Natural killer cell treated with Interleukin-12 subunit alpha and Interleukin-12 subunit beta and Interleukin-15 and Interleukin-18, amount 100 ng/mL, for 72 hours (primary cell): ENCODE data around the gene EPG5. TPM values are rescaled to one million over a fixed set of nuclear protein-coding genes. Genes with fewer than 3 reads are reported as not detected.
"Not testable (repeated sequence)": the region's sequence is repeated elsewhere in the genome, so short reads cannot be mapped to it uniquely, and the experiment has no call there.

ENCODE experiments used
- ATAC-seq, 2 donors: fragments of 150-1000 bp; cut with Tn5 transposase in 1 of 2; sonication (Bioruptor Pico), chemical (Tn5 transposase) in 1 of 2; 2 replicates each; pipeline ENCODE4 v1.10.0; 2021
- DNase-seq: peaks from one replicate; pipeline ENCODE4 v3.0.0; 2022; ENCODE audit warnings: low spot score
- H3K27ac Mint-ChIP-seq, 2 donors: 1 replicate in 1 of 2; 2 replicates in 1 of 2; pipeline ENCODE4 v1.8.0; 2022; ENCODE audit warnings: mixed read lengths in 2 of 2, mild to moderate bottlenecking in 1 of 2, moderate library complexity in 1 of 2
- H3K27me3 Mint-ChIP-seq, 2 donors: 1 replicate in 1 of 2; 2 replicates in 1 of 2; pipeline ENCODE4 v1.8.0; 2022; ENCODE audit warnings: mixed read lengths in 2 of 2
- H3K36me3 Mint-ChIP-seq: one replicate; pipeline ENCODE4 v1.8.0; 2022; ENCODE audit warnings: mixed read lengths
- H3K4me1 Mint-ChIP-seq, 2 donors: 1 replicate in 1 of 2; 2 replicates in 1 of 2; pipeline ENCODE4 v1.8.0; 2022; ENCODE audit warnings: low read depth in 2 of 2, mixed read lengths in 2 of 2, mild to moderate bottlenecking in 1 of 2
- H3K4me3 Mint-ChIP-seq: one replicate; pipeline ENCODE4 v1.8.0; 2022; ENCODE audit warnings: mixed read lengths
- H3K9me3 Mint-ChIP-seq: 2 replicates; pipeline ENCODE4 v1.8.0; 2022; ENCODE audit warnings: mixed read lengths
- total RNA-seq, 2 donors: library from RNA; stranded (reverse); gene quantifications; one replicate each; pipeline ENCODE4 v1.2.3, GENCODE V29; 2022

EPG5 gene
- total RNA-seq, 2 donors from 2014 or later, result 38.8 to 48.9 TPM

DNA sequence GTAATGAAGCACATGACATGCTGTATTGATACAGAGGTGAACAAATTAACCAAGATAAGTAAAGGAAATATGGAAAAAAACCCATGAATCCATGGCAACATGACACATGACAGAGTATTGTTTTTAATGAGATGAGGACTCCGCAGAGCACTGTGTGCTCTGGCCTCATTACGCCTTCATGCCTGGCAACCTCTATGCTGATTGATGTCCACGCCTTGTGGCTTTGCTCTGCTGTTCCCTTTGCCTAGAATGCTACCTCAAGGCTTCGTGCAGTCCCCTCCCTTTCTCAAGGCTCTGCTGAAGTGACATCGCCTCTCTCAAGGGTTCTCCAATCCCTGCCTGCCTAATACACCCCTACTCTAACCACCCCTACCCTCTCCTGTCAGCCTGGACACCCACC lies 133.3 kb downstream of the EPG5 start:
- H3K27me3 Mint-ChIP-seq, result peaks cover 19 to 30% of the 10 kb centered on the region in 2 donors
- no peak for ATAC-seq
- no peak overlapping the region for H3K27ac Mint-ChIP-seq
- no peak for DNase-seq
- no peaks in the 10 kb centered on the region for H3K9me3 Mint-ChIP-seq
- H3K4me1 Mint-ChIP-seq, result peaks cover 13 to 16% of the 10 kb centered on the region in 2 donors
- H3K36me3 Mint-ChIP-seq, result no peaks in the 10 kb centered on the region
- H3K4me3 Mint-ChIP-seq, result no peak overlapping the region

DNA sequence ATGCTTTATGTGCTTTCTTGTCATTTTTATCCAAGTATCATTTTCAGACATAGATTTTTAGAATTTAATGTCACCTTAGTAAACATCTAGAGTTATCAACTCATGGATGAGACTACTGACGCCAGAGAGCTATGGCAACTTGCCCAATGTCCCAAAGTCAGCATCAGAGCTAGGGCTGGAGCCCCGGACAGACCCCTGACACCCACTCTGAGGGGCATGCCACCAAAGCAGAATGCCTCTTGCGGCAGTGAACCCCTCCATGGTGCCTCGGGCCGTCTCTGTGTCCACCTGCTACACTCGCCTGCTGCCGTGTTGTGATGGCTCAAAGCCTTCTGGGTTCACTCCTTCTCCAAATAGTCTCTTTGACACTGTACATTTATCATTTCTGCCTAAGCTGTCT lies 136.2 kb downstream of the EPG5 start:
- H3K36me3 Mint-ChIP-seq, result no peaks in the 10 kb centered on the region
- no peak for ATAC-seq
- H3K9me3 Mint-ChIP-seq, result no peaks in the 10 kb centered on the region
- H3K27me3 Mint-ChIP-seq, result peaks cover 13 to 19% of the 10 kb centered on the region in 2 donors
- no peak for DNase-seq
- H3K27ac Mint-ChIP-seq, result no peak overlapping the region
- H3K4me3 Mint-ChIP-seq, result no peak overlapping the region
- peaks cover 6 to 19% of the 10 kb centered on the region in 2 donors for H3K4me1 Mint-ChIP-seq

DNA sequence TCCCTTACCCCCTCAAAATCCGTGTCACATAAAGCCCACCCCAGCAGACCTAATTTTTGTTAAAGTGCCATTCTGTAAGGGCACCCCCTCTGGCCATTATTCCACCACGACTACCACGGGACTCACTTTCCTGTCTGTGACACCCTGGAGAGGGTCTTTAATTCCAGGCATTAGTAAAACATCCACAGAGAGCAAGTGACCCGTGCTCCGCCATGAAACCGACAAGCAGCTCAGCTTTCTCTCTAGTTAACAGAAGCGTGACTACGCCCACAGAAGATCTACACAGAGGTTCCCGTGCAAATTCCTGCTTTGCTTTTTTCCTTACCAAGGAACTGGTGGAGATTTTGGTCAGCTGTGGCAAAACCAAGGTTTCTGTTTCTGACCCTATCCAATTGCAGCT lies 137.3 kb downstream of the EPG5 start:
- H3K4me1 Mint-ChIP-seq, result peaks cover 6 to 18% of the 10 kb centered on the region in 2 donors
- no peak overlapping the region for H3K27ac Mint-ChIP-seq
- no peaks in the 10 kb centered on the region for H3K9me3 Mint-ChIP-seq
- H3K4me3 Mint-ChIP-seq, result no peak overlapping the region
- DNase-seq (no peak), ATAC-seq (no peak)
- no peaks in the 10 kb centered on the region for H3K36me3 Mint-ChIP-seq
- peaks cover 3 to 9% of the 10 kb centered on the region in 2 donors for H3K27me3 Mint-ChIP-seq

DNA sequence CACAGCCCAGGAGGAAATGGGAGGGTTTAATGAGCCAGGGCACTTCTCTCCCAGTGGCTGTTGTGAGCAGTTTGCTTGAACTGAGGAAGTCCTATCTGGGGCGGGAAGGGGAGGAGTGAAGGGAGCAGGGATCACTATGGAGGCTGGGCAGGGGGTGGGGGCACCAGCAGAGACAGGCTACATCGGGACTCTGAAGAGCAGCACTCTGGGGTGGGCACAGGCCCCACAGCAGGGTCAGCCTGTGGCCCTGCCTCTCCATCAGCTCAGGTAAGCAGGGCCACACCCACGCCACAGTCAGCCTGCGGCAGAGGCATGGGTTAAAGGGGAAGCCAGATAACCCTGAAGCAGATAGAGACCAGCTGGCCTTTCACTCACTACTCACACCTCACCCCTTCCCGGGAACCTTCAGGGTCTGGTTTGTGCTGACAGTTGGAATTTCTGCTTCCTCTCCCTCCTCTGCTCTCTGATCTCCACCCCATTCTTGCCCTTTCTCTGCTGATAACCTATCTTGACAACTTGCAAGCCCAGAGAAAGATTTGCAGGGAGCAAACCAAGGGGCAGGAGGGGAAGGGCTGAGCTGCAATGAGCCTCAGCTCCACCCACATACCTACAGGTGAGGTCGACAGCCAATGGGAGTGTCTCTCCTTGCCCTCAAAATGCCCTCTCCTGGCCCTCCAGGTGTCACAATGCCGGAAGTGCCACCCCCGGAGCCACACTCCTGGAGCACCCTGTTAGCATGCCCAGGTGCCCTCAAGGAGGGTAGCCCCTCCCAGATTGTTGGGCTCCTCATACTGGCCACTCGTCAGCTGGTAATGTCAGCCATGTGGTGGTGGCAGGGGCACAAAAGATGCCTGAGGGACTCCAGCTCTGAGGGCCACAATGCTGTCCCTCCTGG lies 138.0 kb downstream of the EPG5 start:
- ATAC-seq (no peak), DNase-seq (peak; percentile 53)
- H3K4me1 Mint-ChIP-seq, result peaks cover 6 to 25% of the 10 kb centered on the region in 2 donors
- no peak overlapping the region for H3K4me3 Mint-ChIP-seq
- H3K27ac Mint-ChIP-seq, result no peak overlapping the region
- H3K9me3 Mint-ChIP-seq, result no peaks in the 10 kb centered on the region
- no peaks in the 10 kb centered on the region for H3K36me3 Mint-ChIP-seq
- H3K27me3 Mint-ChIP-seq, result peaks cover 0 to 8% of the 10 kb centered on the region in 2 donors

DNA sequence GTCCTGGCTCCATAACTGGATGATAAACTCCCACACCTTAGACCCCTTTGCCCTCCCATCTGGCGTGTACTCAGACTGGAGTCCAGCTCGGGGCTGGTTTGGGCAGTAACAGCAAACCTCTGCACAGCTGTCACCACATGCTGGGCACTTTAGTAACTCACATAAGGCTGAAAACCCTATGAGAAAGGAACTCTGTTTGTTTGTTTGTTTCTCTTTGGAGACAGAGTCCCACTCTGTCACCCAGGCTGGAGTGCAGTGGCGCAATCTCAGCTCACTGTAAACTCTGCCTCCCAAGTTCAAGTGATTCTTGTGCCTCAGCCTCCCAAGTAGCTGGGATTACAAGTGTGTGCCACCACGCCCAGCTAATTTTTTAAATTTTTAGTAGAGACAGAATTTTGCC lies 140.4 kb downstream of the EPG5 start:
- not testable (repeated sequence) for H3K27ac Mint-ChIP-seq, DNase-seq, ATAC-seq, H3K9me3 Mint-ChIP-seq, H3K27me3 Mint-ChIP-seq, H3K36me3 Mint-ChIP-seq, H3K4me3 Mint-ChIP-seq
- peaks cover 6 to 22% of the 10 kb centered on the region in 2 donors for H3K4me1 Mint-ChIP-seq

DNA sequence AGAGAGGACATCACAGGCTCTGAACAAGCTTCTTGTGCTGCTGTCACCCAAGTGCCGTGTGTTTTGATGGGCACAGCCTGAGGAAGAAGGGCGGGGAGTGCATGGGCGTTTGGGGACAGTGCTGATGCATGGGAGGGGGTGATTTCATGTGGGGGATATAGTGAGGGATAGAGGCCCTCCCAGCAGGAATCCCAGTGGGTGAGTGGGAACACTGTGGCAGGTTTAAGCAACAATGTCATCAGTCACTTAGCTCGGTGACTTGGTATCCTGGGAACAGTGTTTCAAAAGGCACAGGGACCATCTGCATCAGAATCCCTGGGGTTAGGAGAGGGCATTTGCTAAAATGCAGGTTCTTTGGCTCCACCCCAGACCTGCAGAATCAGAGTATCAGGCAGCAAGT lies 141.0 kb downstream of the EPG5 start:
- ATAC-seq, result no peak
- peaks cover 3 to 13% of the 10 kb centered on the region in 2 donors for H3K27me3 Mint-ChIP-seq
- no peak overlapping the region for H3K27ac Mint-ChIP-seq
- peak; percentile 20 for DNase-seq
- H3K36me3 Mint-ChIP-seq, result peaks cover 4% of the 10 kb centered on the region
- peaks cover 10 to 22% of the 10 kb centered on the region in 2 donors for H3K4me1 Mint-ChIP-seq
- no peak overlapping the region for H3K4me3 Mint-ChIP-seq
- no peaks in the 10 kb centered on the region for H3K9me3 Mint-ChIP-seq

DNA sequence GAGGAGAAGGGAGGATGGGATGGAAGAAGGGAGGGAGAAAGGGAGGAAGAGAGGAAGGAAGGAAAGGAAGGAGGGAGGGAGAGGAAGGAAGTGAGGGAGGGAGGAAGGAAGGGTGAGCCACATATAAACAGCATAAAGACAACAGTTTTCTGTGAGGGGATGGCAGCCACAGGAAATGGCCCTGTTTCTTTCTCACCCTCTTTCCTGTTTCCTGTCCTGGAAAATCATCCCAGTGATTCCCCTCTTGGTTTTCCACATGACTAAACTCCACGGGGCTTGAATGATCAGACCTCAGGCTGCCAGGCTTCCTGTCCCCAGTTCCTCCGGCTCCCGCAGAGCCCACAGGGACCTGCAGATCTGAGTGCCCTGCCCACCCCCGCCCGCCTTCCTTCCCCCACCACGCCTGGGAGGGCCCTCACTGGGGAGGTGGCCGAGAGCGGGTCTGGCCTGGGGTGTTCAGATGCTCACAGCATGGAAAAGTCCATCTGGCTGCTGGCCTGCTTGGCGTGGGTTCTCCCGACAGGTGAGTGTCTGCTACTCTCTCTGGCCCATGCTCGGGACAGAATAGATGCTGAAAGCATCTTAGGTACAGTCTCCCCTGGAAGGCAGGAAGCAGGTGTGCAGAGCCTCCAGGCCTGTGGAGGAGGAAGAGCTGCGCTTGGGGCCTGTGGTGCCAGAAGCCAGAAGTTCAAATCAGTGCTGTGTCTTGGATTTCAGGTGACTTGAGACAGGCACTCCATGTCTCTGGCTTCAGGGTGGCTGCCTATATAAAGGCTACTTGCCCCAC lies 141.7 kb downstream of the EPG5 start, which contains the start of gene SIGLEC15:
TSS of gene SIGLEC15 (plus strand) at position 418 of the 787 bp plus-strand sequence. CDS start at position 472, 54 bp downstream.
- peak within 1 kb of the TSS in 1 of 2 donors; percentile 52 for H3K27ac Mint-ChIP-seq
- no peaks in the 10 kb centered on the region for H3K9me3 Mint-ChIP-seq
- H3K4me3 Mint-ChIP-seq, result no peak within 1 kb of the TSS
- no peak for ATAC-seq
- DNase-seq, result peak; percentile 23
- peaks cover 3 to 18% of the 10 kb centered on the region in 2 donors for H3K27me3 Mint-ChIP-seq
- peaks cover 10 to 22% of the 10 kb centered on the region in 2 donors for H3K4me1 Mint-ChIP-seq
- H3K36me3 Mint-ChIP-seq, result peaks cover 4% of the 10 kb centered on the region

DNA sequence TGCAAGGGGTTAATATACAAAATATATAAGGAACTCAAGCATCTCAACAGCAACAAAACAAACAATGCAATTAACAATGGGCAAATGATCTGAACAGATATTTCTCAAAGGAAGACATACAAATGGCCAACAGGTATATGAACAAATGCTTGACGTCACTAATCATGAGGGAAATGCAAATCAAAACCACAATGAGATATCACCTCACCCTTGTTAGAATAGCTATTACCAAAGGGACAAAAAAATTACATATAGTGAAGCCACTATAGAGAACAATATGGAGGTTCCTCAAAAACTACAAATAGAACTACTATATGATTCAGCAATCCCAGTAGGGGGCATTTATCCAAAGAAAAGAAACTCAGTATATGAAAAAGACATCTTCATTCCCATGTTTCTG lies 145.4 kb downstream of the EPG5 start:
- H3K36me3 Mint-ChIP-seq, result peaks cover 4% of the 10 kb centered on the region
- H3K27ac Mint-ChIP-seq, result no peak overlapping the region
- H3K4me1 Mint-ChIP-seq, result peaks cover 5 to 10% of the 10 kb centered on the region in 2 donors
- peaks cover 3 to 18% of the 10 kb centered on the region in 2 donors for H3K27me3 Mint-ChIP-seq
- no peak overlapping the region for H3K4me3 Mint-ChIP-seq
- DNase-seq (no peak), ATAC-seq (no peak)
- H3K9me3 Mint-ChIP-seq, result no peaks in the 10 kb centered on the region

DNA sequence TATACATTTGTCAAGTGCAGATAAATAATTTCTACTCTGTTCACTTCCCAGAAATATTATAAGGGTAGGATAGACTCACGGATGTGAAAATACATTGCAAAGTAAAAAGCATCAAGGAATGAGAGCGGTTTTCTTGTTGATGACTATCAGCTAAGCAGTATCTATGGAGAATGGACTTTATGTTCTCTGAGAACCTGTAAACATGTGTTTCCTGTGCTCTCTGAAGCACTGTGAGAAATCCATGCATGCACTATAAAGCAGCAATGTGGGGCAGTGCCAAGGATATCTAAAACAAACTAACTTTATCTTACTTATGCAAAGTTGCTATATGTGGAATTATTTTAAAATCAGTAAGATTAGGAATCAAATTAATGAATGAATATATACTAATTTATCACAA lies 146.1 kb downstream of the EPG5 start:
- Mint-ChIP-seq H3K4me1 (peaks cover 5 to 10% of the 10 kb centered on the region in 2 donors), H3K36me3 (peaks cover 11% of the 10 kb centered on the region), H3K9me3 (no peaks in the 10 kb centered on the region), H3K4me3 (no peak overlapping the region), H3K27me3 (peaks cover 3 to 18% of the 10 kb centered on the region in 2 donors), H3K27ac (no peak overlapping the region)
- ATAC-seq (no peak), DNase-seq (no peak)

DNA sequence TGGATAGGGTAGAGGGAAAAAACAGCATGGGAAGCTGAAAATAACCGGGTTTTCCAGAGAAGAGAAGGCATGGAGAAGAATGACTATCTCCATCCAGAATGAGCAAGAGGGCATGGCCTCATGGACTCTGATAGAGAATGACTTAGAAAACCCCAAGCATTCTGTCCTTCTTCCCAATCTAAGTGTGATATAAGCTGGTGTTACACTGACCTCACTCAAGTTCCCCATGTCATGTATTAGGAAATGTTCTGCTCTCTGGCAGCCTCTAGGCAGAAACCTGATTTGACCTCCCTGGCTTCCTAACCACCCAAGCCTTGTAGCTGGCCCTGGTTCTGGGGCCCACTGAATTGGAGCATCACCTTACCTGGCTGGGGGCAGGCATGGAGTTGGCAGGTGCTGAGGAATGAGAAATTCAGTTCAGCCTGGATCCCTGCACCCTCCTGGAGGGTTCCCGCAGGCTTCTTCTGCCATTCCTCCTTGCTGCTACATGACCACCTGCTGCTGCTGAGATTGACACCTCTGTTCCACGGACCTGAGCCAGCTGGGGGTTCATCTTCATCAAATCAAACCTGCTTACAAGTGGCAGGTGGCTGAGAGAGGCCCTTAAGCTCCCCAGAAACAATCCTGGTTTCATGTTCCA lies 146.9 kb downstream of the EPG5 start:
- peaks cover 19% of the 10 kb centered on the region for H3K36me3 Mint-ChIP-seq
- peaks cover 3% of the 10 kb centered on the region for H3K9me3 Mint-ChIP-seq
- peaks cover 5 to 18% of the 10 kb centered on the region in 2 donors for H3K27me3 Mint-ChIP-seq
- DNase-seq (peak; percentile 12), ATAC-seq (no peak)
- H3K4me3 Mint-ChIP-seq, result no peak overlapping the region
- no peak overlapping the region for H3K27ac Mint-ChIP-seq
- peaks cover 5 to 7% of the 10 kb centered on the region in 2 donors for H3K4me1 Mint-ChIP-seq

DNA sequence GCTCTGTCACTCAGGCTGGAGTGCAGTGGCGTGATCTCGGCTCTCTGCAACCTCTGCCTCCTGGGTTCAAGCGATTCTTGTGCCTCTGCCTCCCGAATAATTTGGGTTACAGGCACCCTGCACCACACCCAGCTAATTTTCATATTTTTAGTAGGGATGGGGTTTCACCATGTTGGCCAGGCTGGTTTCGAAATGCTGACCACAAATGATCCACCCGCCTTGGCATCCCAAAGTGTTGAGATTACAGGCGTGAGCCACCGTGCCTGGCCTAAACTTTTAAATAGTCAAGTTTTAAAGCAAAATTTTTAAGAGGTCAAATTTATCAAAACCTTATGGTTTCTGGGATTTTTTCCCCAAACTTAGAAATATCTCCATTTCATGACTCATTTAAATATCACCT lies 148.4 kb downstream of the EPG5 start:
- Mint-ChIP-seq H3K36me3 (peaks cover 19% of the 10 kb centered on the region), H3K27me3 (peaks cover 5 to 18% of the 10 kb centered on the region in 2 donors)
- peak; percentile 25 for DNase-seq
- not testable (repeated sequence) for H3K27ac Mint-ChIP-seq, H3K9me3 Mint-ChIP-seq, H3K4me3 Mint-ChIP-seq, H3K4me1 Mint-ChIP-seq, ATAC-seq

DNA sequence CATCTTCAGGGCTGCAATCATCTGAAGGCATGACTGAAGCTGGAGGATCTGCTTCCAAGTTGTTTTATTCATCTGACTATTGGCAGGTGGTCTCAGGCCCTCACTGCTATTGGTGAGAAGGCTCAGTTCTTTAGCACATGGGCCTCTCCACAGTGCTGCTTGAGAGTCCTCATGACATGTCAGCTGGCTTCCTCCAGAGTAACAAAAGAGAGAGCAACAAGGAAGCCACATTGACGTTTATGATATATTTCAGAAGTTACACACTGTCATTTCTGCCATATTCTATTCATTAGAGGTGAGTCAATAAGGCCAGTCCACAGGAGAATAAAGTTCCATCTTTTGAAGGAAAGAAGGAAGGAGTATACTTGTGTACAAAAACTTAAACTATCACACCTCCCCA lies 149.6 kb downstream of the EPG5 start:
- peak in 1 of 2 donors; percentile 81 for ATAC-seq

DNA sequence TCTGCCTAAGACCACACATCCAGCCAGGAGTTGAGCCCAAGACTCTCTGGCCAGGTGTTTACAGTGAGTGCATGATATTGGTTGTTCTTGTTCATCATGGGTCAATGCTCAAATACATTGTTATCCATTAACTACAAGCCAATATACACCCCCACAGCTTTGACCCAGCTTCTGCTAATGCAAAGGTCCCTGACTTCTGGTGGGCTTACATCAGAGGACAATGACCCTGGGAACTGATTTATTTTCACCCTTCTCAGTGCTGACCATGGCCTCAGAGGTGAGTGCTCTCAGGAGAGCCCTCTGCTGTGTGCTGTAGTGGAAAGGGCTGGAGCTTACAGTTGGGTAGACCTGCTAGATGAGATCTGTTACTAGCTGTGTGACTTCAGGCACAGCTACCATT lies 152.4 kb downstream of the EPG5 start:
- peaks cover 17% of the 10 kb centered on the region for H3K36me3 Mint-ChIP-seq
- not testable (repeated sequence) for H3K9me3 Mint-ChIP-seq, H3K27ac Mint-ChIP-seq, H3K27me3 Mint-ChIP-seq, H3K4me3 Mint-ChIP-seq, ATAC-seq, H3K4me1 Mint-ChIP-seq, DNase-seq

More for the DNA sequence above, 149.6 kb downstream of the EPG5 start:
- H3K27ac Mint-ChIP-seq, result no peak overlapping the region
- no peak overlapping the region for H3K4me3 Mint-ChIP-seq
- H3K9me3 Mint-ChIP-seq, result peaks cover 3% of the 10 kb centered on the region
- peaks cover 0 to 5% of the 10 kb centered on the region in 2 donors for H3K4me1 Mint-ChIP-seq
- peaks cover 19% of the 10 kb centered on the region for H3K36me3 Mint-ChIP-seq
- peaks cover 5 to 18% of the 10 kb centered on the region in 2 donors for H3K27me3 Mint-ChIP-seq
- no peak for DNase-seq
